K562 (cell line): ENCODE measurements around the gene AKAP14. TPM values are rescaled to one million over a fixed set of nuclear protein-coding genes. Genes with fewer than 3 reads are reported as not detected.

Source experiments
- BHLHE40 ChIP-seq: IDR thresholded peaks from 2 replicates; pipeline ENCODE4 v1.6.1; 2011; ENCODE audit warnings: low read length, improper control_type of control experiment
- C11orf30 ChIP-seq: fragments of 450-650 bp; IDR thresholded peaks from 2 replicates; pipeline ENCODE4 v1.6.1; 2016; ENCODE audit warnings: low read depth, mild to moderate bottlenecking
- CHD7 ChIP-seq: fragments of 200-600 bp; sonication (generic); IDR thresholded peaks from one replicate; pipeline ENCODE4 v1.6.1; 2012; ENCODE audit warnings: mild to moderate bottlenecking, low read depth, low read length, inconsistent platforms
- CLOCK ChIP-seq: fragments of 250-450 bp; sonication (Bioruptor Pico); IDR thresholded peaks from 2 replicates; pipeline ENCODE4 v1.4.0; 2020; ENCODE audit warnings: mild to moderate bottlenecking, moderate library complexity, borderline replicate concordance
- EGR1 ChIP-seq: fragments of 450-650 bp; conservative IDR thresholded peaks from 2 replicates; pipeline ENCODE4 v1.6.1; 2017; ENCODE audit warnings: mild to moderate bottlenecking
- GABPA ChIP-seq: fragments of 200-800 bp; sonication (Bioruptor generic); conservative IDR thresholded peaks from 2 replicates; pipeline ENCODE4 v1.6.1; 2016; ENCODE audit warnings: low read depth, missing genetic modification characterization, missing compliant biosample characterization
- MAX ChIP-seq: sonication (generic); formaldehyde crosslinking; IDR thresholded peaks from 2 replicates; pipeline ENCODE4 v1.9.0; 2022; ENCODE audit warnings: mild to moderate bottlenecking, missing genetic modification reagents
- NCOA4 ChIP-seq: fragments of 450-650 bp; IDR thresholded peaks from 2 replicates; pipeline ENCODE4 v1.6.1; 2018; ENCODE audit warnings: mild to moderate bottlenecking; ENCODE audit not compliant: partially characterized antibody
- NR2C1 ChIP-seq, 2 experiments: fragments of 450-650 bp; IDR thresholded peaks; 2 replicates each; pipeline ENCODE4 v1.6.1; 2017; ENCODE audit warnings: mild to moderate bottlenecking in 2 of 2, antibody characterized with exemption in 1 of 2, inconsistent platforms in 1 of 2, missing compliant biosample characterization in 1 of 2, missing genetic modification characterization in 1 of 2
- NUFIP1 ChIP-seq: fragments of 450-650 bp; IDR thresholded peaks from 2 replicates; pipeline ENCODE4 v1.6.1; 2018; ENCODE audit not compliant: partially characterized antibody
- PPARD ChIP-seq: fragments of 250-450 bp; sonication (Bioruptor Pico); IDR thresholded peaks from 2 replicates; pipeline ENCODE4 v1.8.0; 2022; ENCODE audit warnings: inconsistent platforms, mild to moderate bottlenecking, moderate library complexity
- XRCC5 ChIP-seq: fragments of 200-400 bp; formaldehyde crosslinking; IDR thresholded peaks from 2 replicates; pipeline ENCODE4 v1.6.1; 2017; ENCODE audit warnings: low read depth, mild to moderate bottlenecking, low read length
- polyA plus RNA-seq, 8 experiments: library from polyadenylated mRNA; depleted of rRNA in 4 of 8; stranded (reverse) in 5 of 8; unstranded in 3 of 8; fragments of >200 nt; fragmentation: Nextera tagmentation in 2 of 8; fragmentation: Illumina TruSeq in 1 of 8; extraction: Ambion mirVana in 2 of 8; extraction: Trizol in 1 of 8; gene quantifications; 2 replicates each; pipeline versions ENCODE4 v1.2.1 to v1.2.3, GENCODE V29; 2011 to 2014; ENCODE audit warnings: inconsistent platforms in 1 of 8, missing spikeins in 1 of 8
- total RNA-seq, 7 experiments: library from RNA; depleted of rRNA in 6 of 7; stranded (reverse); fragments of >200 nt in 6 of 7; fragmentation: Illumina TruSeq in 2 of 7; extraction: Trizol in 2 of 7; gene quantifications; 2 replicates each; pipeline versions ENCODE4 v1.2.1 to v1.2.3, GENCODE V29; 2011 to 2021; ENCODE audit warnings: low replicate concordance in 1 of 7

Gene AKAP14
- total and polyA plus RNA-seq, 9 of the 15 experiments (the other 6 are each of a cell fraction or from before 2014, with no cell fraction given), result not detected

GRCh38 chrX:119852382-119853353 is 43.0 kb upstream of the AKAP14 start, which contains the start of gene UPF3B (continued):
- TF ChIP-seq NUFIP1 (no peak), EGR1 (0 out of 2 replicates have a peak, but pooled peaks have one; percentile 6), CLOCK (no peak), NCOA4 (no peak), GABPA (tag) (0 out of 2 replicates have a peak, but pooled peaks have one; percentile 47), CHD7 (no peak), C11orf30 (peak; percentile 41), NR2C1 (IDR thresholded peaks at IDR 0.05) (0 out of 2 replicates have a peak, but pooled peaks have one; percentile 20), NR2C1 (tag; IDR thresholded peaks at IDR 0.05) (peak; percentile 40; the same call in 1 of the 2 replicates), XRCC5 (0 out of 2 replicates have a peak, but pooled peaks have one; percentile 34), MAX (CRISPR knock-in tag) (no peak; the same call in 1 of the 2 replicates), BHLHE40 (no peak), PPARD (CRISPR knock-in tag) (no peak)
